HL-60 (cell line): Measurements from ENCODE around the gene DAGLA.

Experiments
- CTCF ChIP-seq: IDR thresholded peaks from one replicate; pipeline ENCODE4 v1.5.1; 2011; ENCODE audit warnings: low read length, control low read depth, inconsistent platforms; ENCODE audit not compliant: insufficient read depth
- GABPA ChIP-seq: IDR thresholded peaks from 2 replicates; pipeline ENCODE4 v1.6.1; 2012; ENCODE audit warnings: low read depth
- POLR2AphosphoS5 ChIP-seq: IDR thresholded peaks from 2 replicates; pipeline ENCODE4 v1.6.1; 2012; ENCODE audit warnings: low read depth
- REST ChIP-seq: IDR thresholded peaks from 2 replicates; pipeline ENCODE4 v1.6.1; 2012; ENCODE audit warnings: low read depth; ENCODE audit not compliant: insufficient replicate concordance

- TF ChIP-seq CTCF, result no peak
- no peak for TF ChIP-seq REST
- TF ChIP-seq POLR2AphosphoS5, result no peak
- TF ChIP-seq GABPA, result no peak
These were observed 34.7 kb downstream of the DAGLA start for GRCh38 chr11:61714916-61715315.
